ENCODE measurements around the gene DPP7.

- TF ChIP-seq CTCF (IDR thresholded peaks at IDR 0.05) (no peak), EP300 (IDR thresholded peaks at IDR 0.05) (no peak), POLR2A (IDR thresholded peaks at IDR 0.05) (no peak), POLR2AphosphoS5 (IDR thresholded peaks at IDR 0.05) (no peak)
These were observed 1.5 kb upstream of the DPP7 start for GRCh38 chr9:137116027-137116507.

Measured in suprapubic skin (tissue), 4 donors.